ENCODE measurements around the gene ZC3H4. TPM values are rescaled to one million over a fixed set of nuclear protein-coding genes. Genes with fewer than 3 reads are reported as not detected.

ZC3H4 gene
- total and polyA plus RNA-seq, 2 of the 8 experiments (the other 6 are each of a cell fraction or from before 2014, with no cell fraction given) = 6.6 to 92.0 TPM

GRCh38 chr19:47089767-47090350, 23.7 kb downstream of the ZC3H4 start:
- TF ChIP-seq POU5F1 (IDR thresholded peaks at IDR 0.05; ENCODE audit: low read depth, low read length) (no peak), NRF1 (IDR thresholded peaks at IDR 0.05; ENCODE audit: low read depth, low read length) (no peak), RFX5 (IDR thresholded peaks at IDR 0.05; ENCODE audit: borderline replicate concordance, low read depth, low read length) (no peak), SIX5 (IDR thresholded peaks at IDR 0.05; ENCODE audit: low read depth, low read length) (no peak), TAF1 (IDR thresholded peaks at IDR 0.05; ENCODE audit: low read depth, low read length) (no peak), ASH2L (IDR thresholded peaks at IDR 0.05; ENCODE audit: low read length) (no peak), JUN (IDR thresholded peaks at IDR 0.05; ENCODE audit: low read depth, low read length) (no peak), SP4 (IDR thresholded peaks at IDR 0.05; ENCODE audit: low read length) (no peak), EP300 (IDR thresholded peaks at IDR 0.05; ENCODE audit: borderline replicate concordance in 1 of 2, low read depth in 2 of 2, low read length in 2 of 2) (no peak)
- Histone ChIP-seq H3K14ac (ENCODE audit: insufficient read length) (no peak overlapping the region), H3K27ac (ENCODE audit: low read depth, low read length) (no peak overlapping the region), H3K27me3 (replicated peaks in 1 of 4; ENCODE audit: control insufficient read depth in 3 of 4, extremely low read depth in 1 of 4, insufficient read depth in 3 of 4, low read length in 3 of 4) (no peaks in the 10 kb centered on the region; a peak in 1 of 7 replicates), H2BK120ac (replicated peaks; ENCODE audit: low read depth, low read length) (no peak overlapping the region), H3K4me1 (replicated peaks in 1 of 4; ENCODE audit: control insufficient read depth in 3 of 4, insufficient read depth in 4 of 4, low read length in 3 of 4) (no peaks in the 10 kb centered on the region), H2AK5ac (ENCODE audit: low read depth, low read length) (no peak overlapping the region), H3K9me3 (ENCODE audit: insufficient read depth in 2 of 2, low read depth in 1 of 2, low read length in 1 of 2) (no peaks in the 10 kb centered on the region), H4K91ac (replicated peaks; ENCODE audit: insufficient read length, low read length) (no peak overlapping the region), H3K79me1 (ENCODE audit: low read depth, low read length) (no peaks in the 10 kb centered on the region; the same call in 1 of the 2 replicates), H4K8ac (ENCODE audit: extremely low read depth, insufficient read depth, low read length) (no peak overlapping the region), H3K18ac (ENCODE audit: extremely low read depth, low read length) (no peak overlapping the region), H4K5ac (ENCODE audit: insufficient read length, low read depth, low read length) (no peak overlapping the region), H3K23me2 (ENCODE audit: low read depth, low read length) (no peaks in the 10 kb centered on the region), H3K4ac (replicated peaks; ENCODE audit: insufficient read length, low read depth, low read length) (no peak overlapping the region), H4K20me1 (replicated peaks in 1 of 2; ENCODE audit: control insufficient read depth in 1 of 2, insufficient read depth in 2 of 2, low read length in 2 of 2) (peaks cover 8% of the 10 kb centered on the region in 2 experiments), H2BK15ac (ENCODE audit: low read length) (no peak overlapping the region), H2AFZ (ENCODE audit: low read length) (no peak overlapping the region), H2BK5ac (ENCODE audit: low read depth, low read length) (no peak overlapping the region), H3K79me2 (ENCODE audit: control insufficient read depth in 1 of 2, insufficient read depth in 2 of 2, low read length in 2 of 2) (peaks cover 0 to 6% of the 10 kb centered on the region in 2 experiments; a peak in 1 of 4 replicates), H3K23ac (ENCODE audit: insufficient read length) (no peak overlapping the region), H2BK20ac (ENCODE audit: low read length) (no peak overlapping the region), H3K9ac (replicated peaks in 1 of 4; ENCODE audit: extremely low read depth in 1 of 4, low read depth in 3 of 4, low read length in 3 of 4) (no peak overlapping the region), H3K36me3 (ENCODE audit: control insufficient read depth in 2 of 4, insufficient read depth in 4 of 4, low read length in 3 of 4) (peaks cover 22 to 74% (median 41%) of the 10 kb centered on the region in 4 experiments), H3K4me2 (ENCODE audit: insufficient read depth in 1 of 2, low read depth in 2 of 2, low read length in 2 of 2) (no peak overlapping the region), H3K4me3 (ENCODE audit: extremely low read depth in 1 of 4, insufficient read depth in 2 of 4, low read depth in 3 of 4, low read length in 4 of 4) (no peak overlapping the region), H2BK12ac (ENCODE audit: low read depth, low read length) (no peak overlapping the region), H3K56ac (replicated peaks; ENCODE audit: insufficient read length, low read depth, low read length) (no peak overlapping the region)
- FAIRE-seq (no peak), DNase-seq (ENCODE audit: low read depth in 1 of 2, low spot score in 2 of 2) (no peak)
- WGBS, 2 experiments (ENCODE audit: extremely low coverage in 1 of 2, insufficient coverage in 1 of 2, insufficient read length in 1 of 2, insufficient replicate concordance in 2 of 2, low coverage in 1 of 2, low lambda C conversion rate in 2 of 2, missing lambda C conversion rate in 1 of 2) = 97% methylated on average over 21 of the region's 21 CpGs; no CpG with 5 or more reads in 1 of the 2 experiments
- ChIA-PET POLR2A (ENCODE audit: partially characterized antibody) (interaction anchor here (0.6 to 13.8 kb wide), 4 partner anchors 8 to 67 kb away, joined by 3 to 209 read pairs (median 7); partner anchors contain the start of gene ZC3H4), CTCF (ENCODE audit: partially characterized antibody) (interaction anchor here (0.8 to 1.1 kb wide), 2 partner anchors 9 to 18 kb away, joined by 3 read pairs; no protein-coding TSS in a partner anchor)
